Endothelial cell (in vitro differentiated cells): Measurements from ENCODE around the gene KLHL9. TPM values are rescaled to one million over a fixed set of nuclear protein-coding genes. Genes with fewer than 3 reads are reported as not detected.

Experiments
- DNase-seq: peaks from one replicate; pipeline ENCODE4 v3.0.0; 2021; ENCODE audit warnings: low spot score
- H3K27ac Mint-ChIP-seq: one replicate; pipeline ENCODE4 v1.8.0; 2021; ENCODE audit warnings: mixed read lengths, inconsistent platforms; ENCODE audit not compliant: unreplicated experiment
- H3K27me3 Mint-ChIP-seq: one replicate; pipeline ENCODE4 v1.8.0; 2021; ENCODE audit warnings: mild to moderate bottlenecking, moderate library complexity, mixed read lengths, inconsistent platforms; ENCODE audit not compliant: unreplicated experiment
- H3K36me3 Mint-ChIP-seq: one replicate; pipeline ENCODE4 v1.8.0; 2021; ENCODE audit warnings: mild to moderate bottlenecking, low read depth, mixed read lengths, inconsistent platforms; ENCODE audit not compliant: unreplicated experiment
- H3K4me1 Mint-ChIP-seq: one replicate; pipeline ENCODE4 v1.8.0; 2021; ENCODE audit warnings: mild to moderate bottlenecking, mixed read lengths, inconsistent platforms; ENCODE audit not compliant: unreplicated experiment
- H3K4me3 Mint-ChIP-seq: one replicate; pipeline ENCODE4 v1.8.0; 2021; ENCODE audit warnings: mild to moderate bottlenecking, mixed read lengths, inconsistent platforms; ENCODE audit not compliant: unreplicated experiment
- H3K9me3 Mint-ChIP-seq: one replicate; pipeline ENCODE4 v1.8.0; 2021; ENCODE audit warnings: mixed read lengths, inconsistent platforms; ENCODE audit not compliant: unreplicated experiment
- total RNA-seq: library from RNA; stranded (reverse); fragmentation: NEBNext Ultra II Directional; extraction: Animal tissue kit (Norgen Biotek cat#: 25700); gene quantifications from one replicate; pipeline ENCODE4 v1.2.1, GENCODE V29; 2021; ENCODE audit not compliant: unreplicated experiment
- TF ChIP-seq, protein P1 (sequence below): fragments of 200-600 bp; sonication (generic); IDR thresholded peaks from one replicate; pipeline ENCODE4 v1.5.0; 2021; ENCODE audit warnings: antibody characterized with exemption; ENCODE audit not compliant: unreplicated experiment

KLHL9 gene
- total RNA-seq, 1 donor from 2014 or later, result 39.5 TPM

DNA sequence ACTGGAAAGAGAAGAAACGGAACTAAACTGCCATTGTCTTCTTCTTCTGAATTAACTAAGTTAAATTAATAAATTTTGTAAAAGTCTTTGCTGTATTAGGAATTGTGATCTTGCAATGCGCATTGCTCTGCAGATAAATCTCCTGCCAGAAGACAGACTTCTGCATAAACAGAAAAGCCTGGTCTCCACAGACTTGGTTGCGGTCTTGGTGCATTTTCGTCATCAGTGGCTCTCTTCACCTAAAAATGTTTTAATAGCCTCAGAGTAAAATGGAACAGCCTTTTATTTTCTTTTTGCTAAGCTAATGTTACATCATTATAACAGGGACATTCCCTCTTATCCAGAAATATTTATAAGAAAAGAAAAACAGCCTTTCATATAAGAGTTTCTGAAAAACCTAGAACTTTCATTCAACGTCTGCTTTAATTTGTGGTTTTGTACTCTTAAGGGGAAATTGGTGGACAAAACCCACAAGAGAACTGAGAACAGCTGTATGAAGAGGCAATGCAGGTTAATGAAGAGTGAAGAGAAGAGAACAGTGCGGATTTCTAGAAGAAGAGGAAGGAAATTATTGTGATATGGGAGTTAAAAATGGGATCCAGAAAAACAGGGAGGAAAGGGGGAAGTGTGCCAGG, 40.2 kb downstream of the KLHL9 start:
- Mint-ChIP-seq H3K9me3 (no peaks in the 10 kb centered on the region), H3K4me1 (peaks cover 2% of the 10 kb centered on the region), H3K27ac (no peak overlapping the region), H3K4me3 (no peak overlapping the region), H3K27me3 (no peaks in the 10 kb centered on the region), H3K36me3 (no peaks in the 10 kb centered on the region)
- DNase-seq, result no peak
- TF ChIP-seq, protein P1, sequence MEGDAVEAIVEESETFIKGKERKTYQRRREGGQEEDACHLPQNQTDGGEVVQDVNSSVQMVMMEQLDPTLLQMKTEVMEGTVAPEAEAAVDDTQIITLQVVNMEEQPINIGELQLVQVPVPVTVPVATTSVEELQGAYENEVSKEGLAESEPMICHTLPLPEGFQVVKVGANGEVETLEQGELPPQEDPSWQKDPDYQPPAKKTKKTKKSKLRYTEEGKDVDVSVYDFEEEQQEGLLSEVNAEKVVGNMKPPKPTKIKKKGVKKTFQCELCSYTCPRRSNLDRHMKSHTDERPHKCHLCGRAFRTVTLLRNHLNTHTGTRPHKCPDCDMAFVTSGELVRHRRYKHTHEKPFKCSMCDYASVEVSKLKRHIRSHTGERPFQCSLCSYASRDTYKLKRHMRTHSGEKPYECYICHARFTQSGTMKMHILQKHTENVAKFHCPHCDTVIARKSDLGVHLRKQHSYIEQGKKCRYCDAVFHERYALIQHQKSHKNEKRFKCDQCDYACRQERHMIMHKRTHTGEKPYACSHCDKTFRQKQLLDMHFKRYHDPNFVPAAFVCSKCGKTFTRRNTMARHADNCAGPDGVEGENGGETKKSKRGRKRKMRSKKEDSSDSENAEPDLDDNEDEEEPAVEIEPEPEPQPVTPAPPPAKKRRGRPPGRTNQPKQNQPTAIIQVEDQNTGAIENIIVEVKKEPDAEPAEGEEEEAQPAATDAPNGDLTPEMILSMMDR, result no peak

DNA sequence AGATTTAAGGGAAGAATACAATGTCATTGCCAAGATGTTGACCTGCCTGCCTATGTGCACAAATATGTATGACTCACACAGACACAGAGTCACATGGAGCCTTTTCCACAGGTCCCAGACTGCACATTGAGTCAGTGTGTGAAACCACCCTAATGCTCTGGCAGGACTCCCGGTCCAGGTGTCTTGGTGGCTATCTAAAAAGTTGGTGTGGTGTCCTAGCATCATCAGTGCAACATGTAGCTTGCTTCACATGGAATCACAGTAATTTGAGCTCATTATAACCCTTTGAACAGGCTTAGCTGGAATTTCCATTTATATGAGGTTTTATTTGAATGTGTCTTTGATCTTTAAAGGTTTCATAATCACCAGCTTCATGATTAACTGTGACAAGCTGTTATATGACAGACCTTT, 40.8 kb downstream of the KLHL9 start:
- H3K36me3 Mint-ChIP-seq, result no peaks in the 10 kb centered on the region
- no peak overlapping the region for H3K4me3 Mint-ChIP-seq
- no peak for DNase-seq
- TF ChIP-seq, protein P1, result no peak
- no peak overlapping the region for H3K27ac Mint-ChIP-seq
- H3K9me3 Mint-ChIP-seq, result no peaks in the 10 kb centered on the region
- H3K27me3 Mint-ChIP-seq, result no peaks in the 10 kb centered on the region
- H3K4me1 Mint-ChIP-seq, result peaks cover under 1% of the 10 kb centered on the region

DNA sequence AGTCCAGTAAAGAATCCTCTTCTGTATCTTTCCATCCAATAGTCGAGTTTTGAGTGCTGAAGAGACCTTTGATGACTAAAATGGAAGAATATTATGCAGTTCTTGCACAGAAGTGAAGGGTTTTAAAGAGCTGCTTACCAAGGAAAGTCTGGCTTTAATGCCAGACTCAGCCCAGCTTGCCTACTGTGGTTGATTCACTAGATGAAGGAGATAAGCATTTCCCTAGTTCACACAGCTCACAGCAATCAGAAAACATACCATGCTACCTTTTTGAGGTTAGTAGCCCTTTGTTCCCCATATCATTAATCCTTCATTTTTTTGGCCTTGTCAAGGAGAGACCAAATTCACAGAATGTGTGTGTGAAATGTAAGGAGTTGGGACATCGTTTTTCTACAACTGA, 45.4 kb downstream of the KLHL9 start:
- DNase-seq, result no peak
- H3K9me3 Mint-ChIP-seq, result no peaks in the 10 kb centered on the region
- H3K4me3 Mint-ChIP-seq, result no peak overlapping the region
- no peaks in the 10 kb centered on the region for H3K27me3 Mint-ChIP-seq
- no peaks in the 10 kb centered on the region for H3K36me3 Mint-ChIP-seq
- H3K27ac Mint-ChIP-seq, result no peak overlapping the region
- H3K4me1 Mint-ChIP-seq, result no peaks in the 10 kb centered on the region
- TF ChIP-seq, protein P1, result no peak

DNA sequence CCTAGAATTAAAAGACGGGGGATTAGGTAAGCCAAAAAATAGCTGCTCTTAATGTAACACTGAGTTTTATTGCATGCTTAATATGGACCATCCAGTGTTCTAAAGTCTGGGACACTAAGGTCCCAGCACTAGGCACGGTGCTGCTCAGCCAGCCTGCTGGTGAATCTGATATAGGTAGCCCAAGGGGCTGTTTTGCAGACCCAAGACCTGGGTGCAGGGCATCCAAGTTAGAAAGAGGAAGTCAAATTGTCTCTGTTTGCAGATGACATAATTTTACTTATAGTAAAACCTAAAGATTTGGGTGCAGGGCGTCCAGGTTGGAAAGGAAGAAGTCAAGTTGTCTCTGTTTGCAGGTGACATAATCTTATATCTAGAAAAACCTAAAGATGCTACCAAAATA, 47.9 kb downstream of the KLHL9 start:
- TF ChIP-seq, protein P1, result no peak
- no peak for DNase-seq
- Mint-ChIP-seq H3K27me3 (no peaks in the 10 kb centered on the region), H3K4me3 (no peak overlapping the region), H3K4me1 (no peaks in the 10 kb centered on the region), H3K9me3 (no peaks in the 10 kb centered on the region), H3K27ac (no peak overlapping the region), H3K36me3 (no peaks in the 10 kb centered on the region)

DNA sequence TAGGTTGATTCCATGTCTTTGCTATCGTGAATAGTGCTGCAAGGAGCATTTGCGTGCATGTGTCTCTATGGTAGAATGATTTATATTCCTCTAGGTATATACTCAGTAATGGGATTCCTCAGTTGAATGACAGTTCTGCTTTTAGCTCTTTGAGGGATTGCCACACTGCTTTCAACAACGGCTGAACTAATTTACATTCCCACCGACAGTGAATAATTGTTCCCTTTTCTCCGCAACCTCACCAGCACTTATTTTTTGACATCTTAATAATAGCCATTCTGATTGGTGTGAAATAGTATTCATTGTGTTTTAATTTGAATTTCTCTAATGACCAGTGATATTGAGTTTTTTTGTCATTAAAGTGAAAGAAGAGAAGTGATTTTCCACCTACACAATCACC, 48.5 kb downstream of the KLHL9 start:
- Mint-ChIP-seq H3K27ac (no peak overlapping the region), H3K4me3 (no peak overlapping the region), H3K9me3 (no peaks in the 10 kb centered on the region), H3K4me1 (no peaks in the 10 kb centered on the region), H3K27me3 (no peaks in the 10 kb centered on the region), H3K36me3 (no peaks in the 10 kb centered on the region)
- DNase-seq, result no peak
- TF ChIP-seq, protein P1, result no peak
